IMR-90 (cell line): ENCODE results near the gene C10orf95. TPM values are rescaled to one million over a fixed set of nuclear protein-coding genes. Genes with fewer than 3 reads are reported as not detected.

ENCODE experiments used
- ATAC-seq: fragments of 200-7000 bp; cut with Tn5 transposase; 2 replicates; pipeline ENCODE4 v1.9.1; 2020; ENCODE audit warnings: low read depth, mild to moderate bottlenecking, moderate library complexity
- BruUV-seq: library from RNA; stranded (reverse); fragments of 400-500 nt; replicated peaks from 2 replicates; lab custom pipeline; 2021; lab: Mats Ljungman, UMichigan
- CTCF ChIA-PET: fragments of 300-600 bp; formaldehyde crosslinking; extraction: SDS; loops from one replicate; lab custom pipeline; 2021; ENCODE audit warnings: antibody characterized with exemption; lab: Yijun Ruan, JAX
- POLR2A ChIA-PET: fragments of 300-600 bp; sonication (Branson Sonifier 250); formaldehyde crosslinking; loops from one replicate; lab custom pipeline; 2022; ENCODE audit warnings: antibody characterized with exemption; ENCODE audit not compliant: unreplicated experiment; lab: Charles Lee
- DNase-seq: peaks from one replicate; pipeline ENCODE4 v3.0.0; 2013
- H2AFZ ChIP-seq: replicated peaks from 2 replicates; pipeline ENCODE3; 2013; ENCODE audit warnings: low read length, mild to moderate bottlenecking; ENCODE audit not compliant: poor library complexity
- H2AK5ac ChIP-seq: 2 replicates; pipeline ENCODE4 v1.6.1; 2013; ENCODE audit warnings: low read depth, low read length, inconsistent platforms
- H2AK9ac ChIP-seq: replicated peaks from 2 replicates; pipeline ENCODE3; 2013; ENCODE audit warnings: mild to moderate bottlenecking, low read depth, low read length, moderate library complexity; ENCODE audit not compliant: poor library complexity
- H2BK120ac ChIP-seq: 2 replicates; pipeline ENCODE4 v1.6.1; 2013; ENCODE audit warnings: low read depth, low read length, inconsistent platforms
- H2BK15ac ChIP-seq: 3 replicates; pipeline ENCODE4 v1.6.1; 2013; ENCODE audit warnings: low read depth, low read length, inconsistent platforms
- H2BK20ac ChIP-seq: 2 replicates; pipeline ENCODE4 v1.6.1; 2013; ENCODE audit warnings: low read depth, mild to moderate bottlenecking, inconsistent platforms, low read length, moderate library complexity
- H2BK5ac ChIP-seq: 2 replicates; pipeline ENCODE4 v1.6.1; 2013; ENCODE audit warnings: mild to moderate bottlenecking, low read depth, low read length, inconsistent platforms; ENCODE audit not compliant: poor library complexity, severe bottlenecking
- H3K14ac ChIP-seq: replicated peaks from 2 replicates; pipeline ENCODE4 v1.6.1; 2013; ENCODE audit warnings: low read depth, low read length, inconsistent platforms
- H3K18ac ChIP-seq: 2 replicates; pipeline ENCODE4 v1.6.1; 2013; ENCODE audit warnings: low read depth, low read length, control low read depth
- H3K23ac ChIP-seq: 2 replicates; pipeline ENCODE4 v1.6.1; 2013; ENCODE audit warnings: low read depth, low read length, inconsistent platforms
- H3K27ac ChIP-seq: 2 replicates; pipeline ENCODE4 v1.5.1; 2013; ENCODE audit warnings: mild to moderate bottlenecking, control low read depth, low read length; ENCODE audit not compliant: insufficient read depth
- H3K27me3 ChIP-seq: 2 replicates; pipeline ENCODE4 v1.6.1; 2013; ENCODE audit warnings: low read length; ENCODE audit not compliant: control insufficient read depth, insufficient read depth
- H3K36me3 ChIP-seq: 2 replicates; pipeline ENCODE4 v1.6.1; 2013; ENCODE audit warnings: low read length, mixed read lengths; ENCODE audit not compliant: control insufficient read depth, insufficient read depth
- H3K4ac ChIP-seq: 2 replicates; pipeline ENCODE4 v1.6.1; 2013; ENCODE audit warnings: low read depth, low read length, inconsistent platforms
- H3K4me1 ChIP-seq: 2 replicates; pipeline ENCODE4 v1.6.1; 2013; ENCODE audit warnings: low read length, mixed read lengths; ENCODE audit not compliant: control insufficient read depth, insufficient read depth
- H3K4me2 ChIP-seq: 2 replicates; pipeline ENCODE4 v1.6.1; 2013; ENCODE audit warnings: low read depth, mild to moderate bottlenecking, control low read depth, low read length, moderate library complexity
- H3K4me3 ChIP-seq: 2 replicates; pipeline ENCODE4 v1.5.1; 2013; ENCODE audit warnings: low read depth, mild to moderate bottlenecking, control low read depth, low read length, moderate library complexity; ENCODE audit not compliant: insufficient read depth
- H3K56ac ChIP-seq: 2 replicates; pipeline ENCODE4 v1.6.1; 2013; ENCODE audit warnings: low read length, inconsistent platforms; ENCODE audit not compliant: insufficient read depth; ENCODE audit errors: extremely low read depth
- H3K79me1 ChIP-seq, 2 experiments: 2 replicates each; pipeline ENCODE4 v1.6.1; 2013; ENCODE audit warnings: low read length in 2 of 2, inconsistent platforms in 1 of 2, low read depth in 1 of 2
- H3K9ac ChIP-seq: 2 replicates; pipeline ENCODE4 v1.6.1; 2013; ENCODE audit warnings: low read depth, low read length, control low read depth
- H3K9me1 ChIP-seq: 2 replicates; pipeline ENCODE4 v1.6.1; 2013; ENCODE audit warnings: low read length, inconsistent platforms; ENCODE audit not compliant: insufficient read depth
- H3K9me3 ChIP-seq: 2 replicates; pipeline ENCODE4 v1.6.1; 2013; ENCODE audit warnings: low read length; ENCODE audit not compliant: control insufficient read depth, insufficient read depth
- H4K20me1 ChIP-seq: 2 replicates; pipeline ENCODE4 v1.6.1; 2013; ENCODE audit warnings: low read length, inconsistent platforms; ENCODE audit not compliant: insufficient read depth
- H4K5ac ChIP-seq: 2 replicates; pipeline ENCODE4 v1.6.1; 2013; ENCODE audit warnings: mild to moderate bottlenecking, low read depth, low read length, control low read depth
- H4K8ac ChIP-seq, 2 experiments: 2 replicates each; pipeline ENCODE4 v1.6.1; 2013; ENCODE audit warnings: low read depth in 2 of 2, low read length in 2 of 2, control low read depth in 1 of 2, inconsistent platforms in 1 of 2
- H4K91ac ChIP-seq: 2 replicates; pipeline ENCODE4 v1.6.1; 2013; ENCODE audit warnings: low read depth, low read length, inconsistent platforms; ENCODE audit not compliant: insufficient read depth
- BHLHE40 ChIP-seq: fragments of 150-350 bp; IDR thresholded peaks from 2 replicates; pipeline ENCODE4 v1.6.1; 2016; ENCODE audit warnings: mild to moderate bottlenecking, low read depth, low read length
- CEBPB ChIP-seq: IDR thresholded peaks from 2 replicates; pipeline ENCODE4 v1.6.1; 2012; ENCODE audit warnings: low read depth, low read length, improper control_type of control experiment
- CHD1 ChIP-seq: IDR thresholded peaks from 2 replicates; pipeline ENCODE4 v1.6.1; 2012; ENCODE audit warnings: low read depth, low read length, improper control_type of control experiment
- CTCF ChIP-seq: conservative IDR thresholded peaks from 2 replicates; pipeline ENCODE4 v1.5.1; 2012; ENCODE audit warnings: mild to moderate bottlenecking, low read depth, low read length, improper control_type of control experiment
- FOS ChIP-seq: fragments of 150-350 bp; IDR thresholded peaks from 2 replicates; pipeline ENCODE4 v1.6.1; 2016; ENCODE audit warnings: low read depth, low read length
- MAFK ChIP-seq: IDR thresholded peaks from 2 replicates; pipeline ENCODE4 v1.6.1; 2012; ENCODE audit warnings: low read depth, low read length, improper control_type of control experiment
- MAZ ChIP-seq: IDR thresholded peaks from 2 replicates; pipeline ENCODE4 v1.6.1; 2012; ENCODE audit warnings: low read depth, mild to moderate bottlenecking, low read length, improper control_type of control experiment, moderate library complexity, borderline replicate concordance
- MXI1 ChIP-seq: IDR thresholded peaks from 2 replicates; pipeline ENCODE4 v1.6.1; 2012; ENCODE audit warnings: low read depth, mild to moderate bottlenecking, low read length, moderate library complexity, borderline replicate concordance
- NFE2L2 ChIP-seq: fragments of 150-350 bp; IDR thresholded peaks from 2 replicates; pipeline ENCODE4 v1.6.1; 2016; ENCODE audit warnings: low read depth, mild to moderate bottlenecking, low read length
- POLR2A ChIP-seq: IDR thresholded peaks from 2 replicates; pipeline ENCODE4 v1.6.1; 2012; ENCODE audit warnings: mild to moderate bottlenecking, low read depth, low read length
- RAD21 ChIP-seq: IDR thresholded peaks from 2 replicates; pipeline ENCODE4 v1.6.1; 2012; ENCODE audit warnings: low read length, improper control_type of control experiment
- RCOR1 ChIP-seq: IDR thresholded peaks from 2 replicates; pipeline ENCODE4 v1.6.1; 2012; ENCODE audit warnings: mild to moderate bottlenecking, low read length, improper control_type of control experiment; ENCODE audit not compliant: insufficient replicate concordance
- RFX5 ChIP-seq: IDR thresholded peaks from 2 replicates; pipeline ENCODE4 v1.8.0; 2012; ENCODE audit warnings: low read depth, mild to moderate bottlenecking, low read length, moderate library complexity
- SMC3 ChIP-seq: fragments of 150-350 bp; IDR thresholded peaks from 2 replicates; pipeline ENCODE4 v1.6.1; 2016; ENCODE audit warnings: low read depth, mild to moderate bottlenecking, antibody characterized with exemption, low read length, moderate library complexity
- USF2 ChIP-seq: fragments of 150-350 bp; IDR thresholded peaks from 2 replicates; pipeline ENCODE4 v1.6.1; 2017; ENCODE audit warnings: mild to moderate bottlenecking, antibody characterized with exemption, low read length, low read depth
- WGBS, 2 experiments: methylation state at CpG; one replicate each; pipeline versions ENCODE4 v1.1.5 to v1.1.7; 2013; ENCODE audit warnings: missing lambda C conversion rate in 2 of 2; ENCODE audit not compliant: insufficient read length in 1 of 2; ENCODE audit errors: extremely low coverage in 2 of 2; 5-methylcytosine and 5-hydroxymethylcytosine counted together
- dilution Hi-C: fragments of 300-500 bp; cut with HindIII; formaldehyde crosslinking; loops from one replicate; pipeline ENCODE4 v1.14.3; 2018; ENCODE audit warnings: low sequenced_read_pairs; ENCODE audit not compliant: unreplicated experiment
- in situ Hi-C: fragments of 300-500 bp; cut with MboI; formaldehyde crosslinking; loops from 3 replicates; pipeline ENCODE4 v1.14.3; 2019; ENCODE audit warnings: low sequenced_read_pairs, inconsistent platforms, mixed read lengths
- intact Hi-C: fragments of 100-400 bp; cut with micrococcal nuclease; formaldehyde crosslinking; loops from 2 replicates; pipeline ENCODE4 v1.10.0; 2022
- polyA plus RNA-seq, 3 experiments: library from polyadenylated mRNA; depleted of rRNA; stranded (reverse); fragments of >200 nt; gene quantifications; 2 replicates each; pipeline ENCODE4 v1.2.3, GENCODE V29; 2012; ENCODE audit warnings: low replicate concordance in 1 of 3
- total RNA-seq: library from RNA; depleted of rRNA; stranded (reverse); fragments of >200 nt; gene quantifications from 2 replicates; pipeline ENCODE4 v1.2.3, GENCODE V29; 2012
- TF ChIP-seq, protein P1 (sequence below): fragments of 150-350 bp; IDR thresholded peaks from 2 replicates; pipeline ENCODE4 v1.6.1; 2016; ENCODE audit warnings: low read depth, mild to moderate bottlenecking, low read length, moderate library complexity, borderline replicate concordance

Gene C10orf95
- total and polyA plus RNA-seq, 2 of the 4 experiments (the other 2 are of a cell fraction): not detected

- Histone ChIP-seq H2BK20ac (no peak overlapping the region), H3K4me3 (no peak overlapping the region), H3K4ac (no peak overlapping the region), H3K4me1 (peaks cover 8% of the 10 kb centered on the region; the same call in 1 of the 2 replicates), H3K9ac (no peak overlapping the region), H3K27me3 (peaks cover 69% of the 10 kb centered on the region), H4K5ac (no peak overlapping the region), H4K20me1 (no peaks in the 10 kb centered on the region), H3K4me2 (no peak overlapping the region), H3K79me1 (peaks cover 0 to 4% of the 10 kb centered on the region in 2 experiments; a peak in 1 of 4 replicates), H2BK15ac (no peak overlapping the region), H3K36me3 (no peaks in the 10 kb centered on the region), H3K18ac (no peak overlapping the region), H3K56ac (no peak overlapping the region), H2AK5ac (no peak overlapping the region), H3K14ac (no peak overlapping the region), H3K23ac (no peak overlapping the region), H3K9me3 (no peaks in the 10 kb centered on the region), H3K27ac (no peak overlapping the region), H3K9me1 (peaks cover 11% of the 10 kb centered on the region; the same call in 1 of the 2 replicates), H4K91ac (no peak overlapping the region), H4K8ac (no peak overlapping the region), H2AK9ac (no peak overlapping the region), H2BK120ac (no peak overlapping the region), H2BK5ac (no peak overlapping the region), H2AFZ (no peak overlapping the region)
- ATAC-seq (no peak), DNase-seq (no peak)
- in situ Hi-C loops: no loop called here
- WGBS, 2 experiments: 88% methylated on average over 8 of the region's 10 CpGs; no CpG with 5 or more reads in 1 of the 2 experiments
- dilution Hi-C loops: no loop called here
- ChIA-PET POLR2A (no interaction called here), CTCF (no interaction called here)
- intact Hi-C loops: no loop called here
- no peak for TF ChIP-seq CHD1
- no peak for TF ChIP-seq RCOR1
- TF ChIP-seq, protein P1, sequence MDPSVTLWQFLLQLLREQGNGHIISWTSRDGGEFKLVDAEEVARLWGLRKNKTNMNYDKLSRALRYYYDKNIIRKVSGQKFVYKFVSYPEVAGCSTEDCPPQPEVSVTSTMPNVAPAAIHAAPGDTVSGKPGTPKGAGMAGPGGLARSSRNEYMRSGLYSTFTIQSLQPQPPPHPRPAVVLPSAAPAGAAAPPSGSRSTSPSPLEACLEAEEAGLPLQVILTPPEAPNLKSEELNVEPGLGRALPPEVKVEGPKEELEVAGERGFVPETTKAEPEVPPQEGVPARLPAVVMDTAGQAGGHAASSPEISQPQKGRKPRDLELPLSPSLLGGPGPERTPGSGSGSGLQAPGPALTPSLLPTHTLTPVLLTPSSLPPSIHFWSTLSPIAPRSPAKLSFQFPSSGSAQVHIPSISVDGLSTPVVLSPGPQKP: no peak
- TF ChIP-seq POLR2A: no peak
- TF ChIP-seq RAD21: no peak
- no peak for TF ChIP-seq BHLHE40
- no peak for TF ChIP-seq MAFK
- no peak for TF ChIP-seq CEBPB
- TF ChIP-seq SMC3: no peak
- TF ChIP-seq FOS: no peak
- no peak for TF ChIP-seq CTCF
- no peak for TF ChIP-seq NFE2L2
- TF ChIP-seq USF2: no peak
- TF ChIP-seq MXI1: no peak
- TF ChIP-seq RFX5: no peak
- TF ChIP-seq MAZ: no peak
- BruUV-seq: no TSS peak
Measured at GRCh38 chr10:102412293-102412692, 39.0 kb downstream of the C10orf95 start.
